GM12801 (cell line): ENCODE data around the gene IKZF3.

Experiments used
- TF ChIP-seq, protein P1 (sequence below): IDR thresholded peaks from one replicate; pipeline ENCODE4 v1.5.1; 2011; ENCODE audit warnings: control low read depth; ENCODE audit not compliant: insufficient read length; ENCODE audit errors: extremely low read depth

IKZF3 gene

DNA sequence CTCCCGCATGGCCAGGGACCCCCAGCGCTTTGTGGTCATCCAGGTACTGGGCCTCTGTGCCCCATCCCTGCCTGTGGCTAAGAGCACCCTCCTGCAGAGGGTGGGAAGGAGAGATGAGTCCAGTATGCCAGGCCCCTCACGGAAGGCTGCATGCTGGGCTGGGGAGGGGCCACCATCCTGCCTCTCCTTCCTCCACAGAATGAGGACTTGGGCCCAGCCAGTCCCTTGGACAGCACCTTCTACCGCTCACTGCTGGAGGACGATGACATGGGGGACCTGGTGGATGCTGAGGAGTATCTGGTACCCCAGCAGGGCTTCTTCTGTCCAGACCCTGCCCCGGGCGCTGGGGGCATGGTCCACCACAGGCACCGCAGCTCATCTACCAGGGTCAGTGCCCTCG is 137.5 kb downstream of the IKZF3 start:
- TF ChIP-seq, protein P1, sequence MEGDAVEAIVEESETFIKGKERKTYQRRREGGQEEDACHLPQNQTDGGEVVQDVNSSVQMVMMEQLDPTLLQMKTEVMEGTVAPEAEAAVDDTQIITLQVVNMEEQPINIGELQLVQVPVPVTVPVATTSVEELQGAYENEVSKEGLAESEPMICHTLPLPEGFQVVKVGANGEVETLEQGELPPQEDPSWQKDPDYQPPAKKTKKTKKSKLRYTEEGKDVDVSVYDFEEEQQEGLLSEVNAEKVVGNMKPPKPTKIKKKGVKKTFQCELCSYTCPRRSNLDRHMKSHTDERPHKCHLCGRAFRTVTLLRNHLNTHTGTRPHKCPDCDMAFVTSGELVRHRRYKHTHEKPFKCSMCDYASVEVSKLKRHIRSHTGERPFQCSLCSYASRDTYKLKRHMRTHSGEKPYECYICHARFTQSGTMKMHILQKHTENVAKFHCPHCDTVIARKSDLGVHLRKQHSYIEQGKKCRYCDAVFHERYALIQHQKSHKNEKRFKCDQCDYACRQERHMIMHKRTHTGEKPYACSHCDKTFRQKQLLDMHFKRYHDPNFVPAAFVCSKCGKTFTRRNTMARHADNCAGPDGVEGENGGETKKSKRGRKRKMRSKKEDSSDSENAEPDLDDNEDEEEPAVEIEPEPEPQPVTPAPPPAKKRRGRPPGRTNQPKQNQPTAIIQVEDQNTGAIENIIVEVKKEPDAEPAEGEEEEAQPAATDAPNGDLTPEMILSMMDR = no peak

DNA sequence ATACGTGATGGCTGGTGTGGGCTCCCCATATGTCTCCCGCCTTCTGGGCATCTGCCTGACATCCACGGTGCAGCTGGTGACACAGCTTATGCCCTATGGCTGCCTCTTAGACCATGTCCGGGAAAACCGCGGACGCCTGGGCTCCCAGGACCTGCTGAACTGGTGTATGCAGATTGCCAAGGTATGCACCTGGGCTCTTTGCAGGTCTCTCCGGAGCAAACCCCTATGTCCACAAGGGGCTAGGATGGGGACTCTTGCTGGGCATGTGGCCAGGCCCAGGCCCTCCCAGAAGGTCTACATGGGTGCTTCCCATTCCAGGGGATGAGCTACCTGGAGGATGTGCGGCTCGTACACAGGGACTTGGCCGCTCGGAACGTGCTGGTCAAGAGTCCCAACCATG is 139.4 kb downstream of the IKZF3 start:
- TF ChIP-seq, protein P1 = no peak

DNA sequence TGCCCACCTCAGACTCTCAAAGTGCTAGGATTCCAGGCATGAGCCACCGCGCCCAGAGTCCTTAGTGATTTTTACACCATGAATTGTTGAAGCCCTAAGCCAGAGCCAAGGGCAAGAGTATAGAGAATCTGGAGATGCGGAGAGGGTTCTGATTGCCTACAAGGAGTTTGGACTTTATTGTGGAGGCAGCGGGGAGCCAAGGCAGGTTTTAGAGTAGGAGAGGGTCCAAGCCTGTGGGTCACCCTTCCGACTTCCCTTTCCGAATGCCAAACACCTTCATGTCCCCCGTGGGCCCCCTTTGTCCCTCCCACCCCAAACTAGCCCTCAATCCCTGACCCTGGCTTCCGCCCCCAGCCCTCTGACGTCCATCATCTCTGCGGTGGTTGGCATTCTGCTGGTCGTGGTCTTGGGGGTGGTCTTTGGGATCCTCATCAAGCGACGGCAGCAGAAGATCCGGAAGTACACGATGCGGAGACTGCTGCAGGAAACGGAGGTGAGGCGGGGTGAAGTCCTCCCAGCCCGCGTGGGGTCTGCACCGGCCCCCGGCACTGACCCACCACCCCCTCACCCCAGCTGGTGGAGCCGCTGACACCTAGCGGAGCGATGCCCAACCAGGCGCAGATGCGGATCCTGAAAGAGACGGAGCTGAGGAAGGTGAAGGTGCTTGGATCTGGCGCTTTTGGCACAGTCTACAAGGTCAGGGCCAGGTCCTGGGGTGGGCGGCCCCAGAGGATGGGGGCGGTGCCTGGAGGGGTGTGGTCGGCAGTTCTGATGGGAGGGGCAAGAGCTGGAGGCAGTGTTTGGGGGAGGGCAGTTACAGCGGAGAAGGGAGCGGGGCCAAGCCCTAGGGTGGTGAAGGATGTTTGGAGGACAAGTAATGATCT is 140.9 kb downstream of the IKZF3 start:
- TF ChIP-seq, protein P1 = no peak

DNA sequence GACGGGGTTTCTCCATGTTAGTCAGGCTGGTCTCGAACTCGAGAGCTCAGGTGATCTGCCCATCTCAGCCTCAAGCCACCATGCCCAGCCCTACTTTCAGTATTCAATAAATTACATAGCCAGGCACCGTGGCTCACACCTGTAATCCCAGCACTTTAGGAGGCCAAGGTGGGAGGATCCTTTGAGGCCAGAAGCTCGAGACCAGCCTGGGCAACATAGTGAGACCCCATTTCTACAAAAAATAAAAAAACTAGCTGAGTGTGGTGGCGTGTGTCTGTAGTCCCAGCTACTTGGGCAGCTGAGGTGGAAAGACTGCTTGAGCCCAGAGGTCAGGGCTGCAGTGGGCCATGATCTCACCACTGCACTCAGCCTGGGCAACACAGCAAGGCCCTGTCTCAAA is 142.0 kb downstream of the IKZF3 start:
- TF ChIP-seq, protein P1 = no peak

DNA sequence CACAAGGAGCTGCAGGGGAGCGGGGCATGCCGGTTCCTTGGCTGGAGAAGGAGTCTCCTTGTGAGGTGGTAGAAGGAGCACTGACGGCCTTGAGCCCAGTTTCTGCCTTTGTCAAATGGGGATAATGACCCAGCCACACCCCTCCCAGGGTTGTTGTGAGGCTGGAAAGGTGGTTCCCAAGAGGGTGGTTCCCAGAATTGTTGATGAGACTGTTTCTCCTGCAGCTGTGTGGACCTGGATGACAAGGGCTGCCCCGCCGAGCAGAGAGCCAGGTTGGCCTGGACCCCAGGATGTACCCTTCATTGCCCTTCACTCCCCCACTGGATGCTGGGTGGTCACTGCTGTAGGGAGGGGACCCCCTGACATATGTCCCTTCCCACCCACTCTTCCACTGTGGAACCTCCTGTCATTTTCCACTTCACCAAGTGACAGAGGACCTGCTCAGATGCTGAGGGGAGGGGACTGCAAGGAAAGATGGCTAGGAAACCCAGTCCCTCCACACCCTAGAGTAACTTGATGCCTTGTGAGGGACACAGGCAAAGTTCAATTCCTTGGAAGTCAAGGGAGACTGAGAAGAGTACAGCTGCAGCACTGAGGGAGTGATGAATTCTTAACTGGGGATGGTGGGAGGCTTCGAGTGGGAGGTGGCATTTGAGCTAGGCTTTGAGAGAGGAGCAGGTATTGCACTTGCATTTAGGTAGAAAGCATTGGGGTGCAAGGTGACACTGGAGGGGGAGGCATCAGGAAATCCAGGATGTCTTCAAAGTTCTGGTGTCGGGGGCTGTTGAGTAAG is 144.4 kb downstream of the IKZF3 start:
- TF ChIP-seq, protein P1 = no peak

DNA sequence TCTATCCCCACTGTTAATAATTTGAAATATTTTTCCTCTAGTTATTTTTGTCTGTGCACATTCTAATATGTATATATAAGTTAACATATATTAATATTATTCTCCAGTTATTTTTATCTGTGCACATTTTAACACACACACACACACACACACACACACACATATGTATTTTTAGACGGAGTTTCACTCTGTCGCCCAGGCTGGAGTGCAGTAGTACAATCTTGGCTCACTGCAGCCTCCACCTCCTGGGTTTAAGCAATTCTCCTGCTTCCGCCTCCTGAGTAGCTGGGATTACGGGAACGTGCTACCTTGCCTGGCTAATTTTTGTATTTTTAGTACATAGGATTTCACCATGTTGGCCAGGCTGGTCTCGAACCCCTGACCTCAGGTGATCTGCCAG is 146.5 kb downstream of the IKZF3 start:
- TF ChIP-seq, protein P1 = no peak

DNA sequence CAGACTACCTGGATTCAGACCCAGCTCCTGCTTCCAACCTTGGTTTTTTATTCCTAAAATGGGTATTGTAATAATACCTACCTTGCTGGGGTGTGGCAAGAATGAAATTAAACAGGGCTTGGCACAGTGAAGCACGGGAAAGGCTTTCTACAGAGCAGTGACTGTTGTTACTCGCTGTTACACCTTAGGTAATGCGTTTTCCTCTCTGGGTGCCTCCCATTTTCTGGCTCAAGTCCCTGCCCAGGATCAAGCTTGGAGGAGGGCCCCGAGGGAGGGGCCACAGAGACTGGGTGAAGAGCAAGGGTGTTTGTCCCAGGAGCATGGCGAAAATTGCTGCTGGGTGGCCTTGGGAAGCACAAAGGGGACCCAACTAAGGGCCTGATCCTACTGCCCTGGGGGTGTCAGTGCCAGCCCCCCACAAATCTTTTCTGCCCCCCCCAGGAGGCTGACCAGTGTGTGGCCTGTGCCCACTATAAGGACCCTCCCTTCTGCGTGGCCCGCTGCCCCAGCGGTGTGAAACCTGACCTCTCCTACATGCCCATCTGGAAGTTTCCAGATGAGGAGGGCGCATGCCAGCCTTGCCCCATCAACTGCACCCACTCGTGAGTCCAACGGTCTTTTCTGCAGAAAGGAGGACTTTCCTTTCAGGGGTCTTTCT is 147.1 kb downstream of the IKZF3 start:
- TF ChIP-seq, protein P1 = no peak
